GM21576 (cell line): ENCODE data around the gene WARS2.
"Not testable (repeated sequence)": the region's sequence is repeated elsewhere in the genome, so short reads cannot be mapped to it uniquely, and the experiment has no call there.

Source experiments
- ATAC-seq: cut with Tn5 transposase; IDR thresholded peaks from one replicate; pipeline ENCODE4 v1.9.1; 2021; ENCODE audit warnings: mild to moderate bottlenecking, moderate library complexity; ENCODE audit not compliant: unreplicated experiment

The WARS2 gene

GRCh38 chr1:119139857-119140176, 636 bp downstream of the WARS2 start:
- ATAC-seq, result peak; percentile 29

- ATAC-seq, result no peak
Measured at GRCh38 chr1:119139403-119139802, 1.1 kb downstream of the WARS2 start.

GRCh38 chr1:119136401-119136800, 4.1 kb downstream of the WARS2 start:
- ATAC-seq, result no peak

GRCh38 chr1:119133987-119134386, 6.5 kb downstream of the WARS2 start:
- ATAC-seq, result no peak

- no peak for ATAC-seq
Measured at GRCh38 chr1:119132179-119132578, 8.3 kb downstream of the WARS2 start.

GRCh38 chr1:119125874-119126273, 14.6 kb downstream of the WARS2 start:
- no peak for ATAC-seq

- no peak for ATAC-seq
Measured at GRCh38 chr1:119124764-119125163, 15.7 kb downstream of the WARS2 start.

GRCh38 chr1:119121872-119122271, 18.6 kb downstream of the WARS2 start:
- ATAC-seq, result not testable (repeated sequence)

- ATAC-seq, result no peak
Measured at GRCh38 chr1:119116725-119117124, 23.7 kb downstream of the WARS2 start.

- ATAC-seq, result no peak
Measured at GRCh38 chr1:119115736-119116135, 24.7 kb downstream of the WARS2 start.

- ATAC-seq, result no peak
Measured at GRCh38 chr1:119115311-119115710, 25.1 kb downstream of the WARS2 start.

- ATAC-seq, result no peak
Measured at GRCh38 chr1:119114786-119115185, 25.7 kb downstream of the WARS2 start.

- no peak for ATAC-seq
Measured at GRCh38 chr1:119112791-119113190, 27.7 kb downstream of the WARS2 start.

GRCh38 chr1:119112244-119112643, 28.2 kb downstream of the WARS2 start:
- ATAC-seq, result no peak

GRCh38 chr1:119108988-119109387, 31.5 kb downstream of the WARS2 start:
- ATAC-seq, result no peak

- no peak for ATAC-seq
Measured at GRCh38 chr1:119103764-119104163, 36.7 kb downstream of the WARS2 start.

- no peak for ATAC-seq
Measured at GRCh38 chr1:119102051-119102450, 38.4 kb downstream of the WARS2 start.

- no peak for ATAC-seq
Measured at GRCh38 chr1:119101563-119101962, 38.9 kb downstream of the WARS2 start.

GRCh38 chr1:119099775-119100174, 40.7 kb downstream of the WARS2 start:
- no peak for ATAC-seq

- ATAC-seq, result no peak
Measured at GRCh38 chr1:119097380-119097779, 43.1 kb downstream of the WARS2 start.

- no peak for ATAC-seq
Measured at GRCh38 chr1:119093721-119094120, 46.7 kb downstream of the WARS2 start.

- no peak for ATAC-seq
Measured at GRCh38 chr1:119091618-119092017, 48.8 kb downstream of the WARS2 start.

GRCh38 chr1:119090250-119090649, 50.2 kb downstream of the WARS2 start:
- ATAC-seq, result no peak

- no peak for ATAC-seq
Measured at GRCh38 chr1:119086830-119087229, 53.6 kb downstream of the WARS2 start.
